NCI-H1417 treated with DMSO at 0.1 percent for 48 hours (cell line): ENCODE results near the gene INTS11.

Experiments
- DNase-seq: peaks from one replicate; lab custom pipeline; 2025; lab: John Stamatoyannopoulos, UW

INTS11 gene

GRCh38 chr1:1312450-1313314, 11.8 kb downstream of the INTS11 start:
- DNase-seq, result no peak

- no peak for DNase-seq
Measured at GRCh38 chr1:1311107-1312104, 13.1 kb downstream of the INTS11 start.

DNA sequence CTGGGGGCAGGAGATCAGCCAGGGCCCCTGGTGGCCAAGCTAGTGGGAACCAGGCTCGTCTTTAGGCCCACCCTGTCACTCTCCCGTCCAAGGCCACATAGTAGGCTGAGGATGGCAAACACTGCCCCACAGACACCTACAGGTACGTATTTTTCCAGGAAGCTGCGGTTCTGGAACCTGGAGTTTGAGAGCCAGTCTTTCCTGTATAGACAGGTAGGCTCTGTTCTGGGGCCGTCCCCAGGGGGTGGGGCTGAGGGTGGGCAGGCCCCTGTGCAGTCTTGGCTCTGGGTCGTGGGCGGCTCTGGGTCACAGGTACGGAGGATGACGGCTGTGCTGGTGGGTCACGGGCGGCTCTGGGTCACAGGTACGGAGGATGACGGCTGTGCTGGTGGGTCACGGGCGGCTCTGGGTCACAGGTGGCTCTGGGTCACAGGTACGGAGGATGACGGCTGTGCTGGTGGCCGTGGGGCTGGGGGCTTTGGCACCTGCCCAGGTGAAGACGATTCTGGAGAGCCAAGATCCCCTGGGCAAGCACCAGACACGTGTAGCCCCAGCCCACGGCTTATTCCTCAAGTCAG, 13.9 kb downstream of the INTS11 start:
- DNase-seq, result no peak

- no peak for DNase-seq
Measured at GRCh38 chr1:1310109-1310385, 14.4 kb downstream of the INTS11 start.

DNA sequence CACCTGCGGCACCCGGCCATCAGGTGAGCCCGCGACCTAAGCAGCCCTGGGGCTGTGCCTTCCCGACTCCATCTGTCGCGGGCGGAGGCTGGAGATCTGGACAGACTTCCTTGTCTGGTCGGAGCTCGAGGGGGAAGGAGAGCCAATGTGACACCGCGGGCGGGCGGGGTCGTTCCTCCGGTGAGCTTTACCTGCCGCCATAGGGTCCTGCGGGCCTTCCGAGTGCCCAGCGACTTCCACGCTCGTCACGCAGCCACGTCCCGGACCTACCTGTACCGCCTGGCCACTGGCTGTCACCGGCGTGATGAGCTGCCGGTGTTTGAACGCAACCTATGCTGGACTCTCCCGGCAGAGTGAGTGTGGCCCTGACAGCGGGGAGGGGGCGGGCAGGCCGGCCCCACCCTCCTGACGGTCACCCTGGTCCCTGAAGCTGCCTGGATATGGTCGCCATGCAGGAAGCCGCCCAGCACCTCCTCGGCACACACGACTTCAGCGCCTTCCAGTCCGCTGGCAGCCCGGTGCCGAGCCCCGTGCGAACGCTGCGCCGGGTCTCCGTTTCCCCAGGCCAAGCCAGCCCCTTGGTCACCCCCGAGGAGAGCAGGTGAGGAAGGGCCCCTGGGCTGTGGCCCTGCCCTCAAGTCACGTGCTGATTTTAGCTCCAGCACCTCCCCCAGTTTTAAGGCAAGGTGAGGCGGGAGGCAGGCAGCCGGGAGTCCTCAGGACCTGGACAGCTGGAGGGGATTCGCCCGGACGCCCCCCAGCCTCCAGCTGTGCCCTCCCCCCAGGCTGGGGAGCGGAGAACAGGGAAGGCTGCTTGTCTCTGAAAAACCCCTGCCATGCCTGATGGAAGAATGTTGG, 15.0 kb downstream of the INTS11 start:
- no peak for DNase-seq

GRCh38 chr1:1308756-1309250, 15.7 kb downstream of the INTS11 start:
- no peak for DNase-seq

GRCh38 chr1:1307923-1308755, 16.3 kb downstream of the INTS11 start, which contains the start of the genes ACAP3 and PUSL1:
Gene ACAP3 (minus strand): TSS chr1:1307930. CDS start chr1:1307815, 115 bp downstream.
Gene PUSL1 (plus strand): TSS chr1:1308597. CDS start chr1:1308644, 47 bp downstream.
- DNase-seq, result peak; percentile 27

GRCh38 chr1:1307261-1307922, 17.1 kb downstream of the INTS11 start:
- DNase-seq, result no peak

GRCh38 chr1:1306661-1307260, 17.7 kb downstream of the INTS11 start:
- DNase-seq, result no peak

DNA sequence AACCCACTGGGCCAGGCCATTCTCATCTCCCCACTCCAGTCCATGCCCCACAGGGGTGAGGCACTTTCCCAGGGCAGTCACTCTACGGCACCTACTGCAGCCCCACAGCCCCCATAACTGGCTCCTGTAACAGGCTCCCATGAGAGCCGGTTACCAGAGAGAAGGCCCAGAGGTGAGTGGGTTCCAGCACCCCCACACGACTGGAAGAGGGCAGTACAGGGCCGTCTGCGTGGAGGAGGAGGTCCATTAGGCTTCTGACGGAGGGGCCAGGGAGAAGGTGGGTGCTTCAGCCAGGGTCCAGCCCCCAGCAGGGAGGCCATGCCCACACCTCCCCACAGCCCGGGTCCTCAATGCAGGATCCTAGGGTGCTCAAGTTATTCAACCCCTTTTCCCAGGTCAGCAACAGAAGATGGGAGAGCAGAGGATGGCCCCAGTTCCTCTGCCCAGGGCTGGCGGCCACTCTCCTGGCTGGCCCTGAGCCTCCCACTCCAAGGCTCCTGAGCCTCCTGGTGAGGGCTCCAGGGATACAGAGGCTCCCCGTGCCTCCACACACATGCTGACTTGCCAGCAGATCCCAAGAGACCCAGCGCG, 18.3 kb downstream of the INTS11 start:
- no peak for DNase-seq

DNA sequence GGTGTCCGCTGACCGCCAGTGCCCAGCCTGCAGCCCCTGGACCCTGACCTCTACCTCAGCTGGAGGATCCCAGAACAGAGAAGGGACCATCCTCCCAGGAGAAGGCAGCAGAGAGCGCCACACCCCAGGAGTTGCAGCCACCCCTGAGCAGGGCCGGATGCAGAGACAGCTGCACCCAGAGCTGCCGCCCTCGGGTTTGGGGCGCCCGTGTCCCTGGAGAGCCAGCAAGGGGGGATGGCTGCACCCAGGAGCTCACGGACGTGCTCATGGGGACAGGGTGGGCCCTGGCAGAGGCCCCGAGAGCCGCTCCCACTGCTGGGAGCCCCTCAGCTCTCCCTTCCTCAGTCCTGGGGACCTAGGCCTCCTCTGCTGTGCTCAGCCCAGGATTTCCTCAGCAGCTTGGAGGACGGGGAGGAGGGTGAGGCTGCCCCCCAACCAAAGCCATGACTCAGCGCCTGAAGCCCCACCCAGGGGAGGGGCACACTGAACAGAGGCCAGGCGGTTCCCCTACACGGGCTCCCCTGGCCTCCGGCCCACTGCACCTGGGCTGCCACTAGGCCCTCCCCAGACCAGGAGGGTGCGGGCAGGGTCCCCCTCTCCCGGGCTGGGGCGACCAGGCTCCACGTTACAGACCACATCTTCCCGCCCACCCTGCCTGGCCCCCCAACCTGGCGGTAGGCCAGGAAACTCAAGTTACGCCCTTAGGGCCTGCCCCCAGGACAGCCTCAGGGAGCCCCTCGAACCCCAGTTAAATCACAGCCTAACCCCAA, 19.0 kb downstream of the INTS11 start:
- DNase-seq, result no peak

GRCh38 chr1:1304331-1305299, 19.8 kb downstream of the INTS11 start:
- no peak for DNase-seq

DNA sequence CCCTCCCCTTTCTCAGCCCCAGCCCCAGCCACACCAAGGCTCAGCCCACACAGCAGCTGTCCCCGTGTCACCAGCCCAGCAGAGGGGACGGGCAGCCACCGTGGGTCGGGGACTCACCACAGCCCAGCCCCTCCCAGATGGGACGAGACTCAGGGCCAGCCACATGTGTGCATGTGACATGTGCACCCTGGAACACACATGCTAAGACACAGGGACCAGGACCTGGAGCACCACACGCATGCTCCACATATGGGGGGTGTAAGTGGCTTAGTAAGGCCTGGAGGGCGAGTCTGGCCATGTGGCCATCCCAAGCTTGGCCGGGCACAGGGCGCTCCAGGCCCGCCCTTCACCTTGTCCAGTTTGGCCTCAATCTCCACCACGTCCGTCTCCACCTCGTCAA, 20.7 kb downstream of the INTS11 start:
- DNase-seq, result no peak

DNA sequence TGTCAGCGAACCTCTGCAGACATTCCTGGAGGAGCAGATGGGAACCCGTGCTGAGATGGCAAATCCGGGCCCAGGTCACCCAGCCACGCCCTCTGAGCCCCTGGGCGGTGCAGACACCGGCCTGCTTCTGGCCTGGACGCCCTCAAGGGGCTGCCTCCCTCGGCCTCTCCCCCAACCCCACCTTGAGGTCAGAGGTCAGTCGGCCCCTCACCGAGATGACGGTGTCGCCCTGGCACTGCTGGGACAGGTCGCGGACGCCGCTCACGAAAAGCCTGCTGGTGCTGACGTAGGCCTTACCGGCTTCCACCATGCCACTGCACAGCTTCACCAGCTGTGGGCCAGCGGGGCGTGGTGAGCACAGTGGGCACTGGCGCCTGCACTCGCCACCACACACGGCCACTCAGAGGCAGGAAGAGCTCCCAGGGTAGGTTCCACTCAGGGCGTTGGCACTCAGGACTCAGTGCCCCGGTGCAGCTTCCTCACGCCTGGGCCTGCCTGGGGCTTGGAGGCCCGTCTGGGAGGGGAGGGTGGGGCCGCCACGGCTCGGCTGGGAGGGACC, 21.4 kb downstream of the INTS11 start:
- no peak for DNase-seq

DNA sequence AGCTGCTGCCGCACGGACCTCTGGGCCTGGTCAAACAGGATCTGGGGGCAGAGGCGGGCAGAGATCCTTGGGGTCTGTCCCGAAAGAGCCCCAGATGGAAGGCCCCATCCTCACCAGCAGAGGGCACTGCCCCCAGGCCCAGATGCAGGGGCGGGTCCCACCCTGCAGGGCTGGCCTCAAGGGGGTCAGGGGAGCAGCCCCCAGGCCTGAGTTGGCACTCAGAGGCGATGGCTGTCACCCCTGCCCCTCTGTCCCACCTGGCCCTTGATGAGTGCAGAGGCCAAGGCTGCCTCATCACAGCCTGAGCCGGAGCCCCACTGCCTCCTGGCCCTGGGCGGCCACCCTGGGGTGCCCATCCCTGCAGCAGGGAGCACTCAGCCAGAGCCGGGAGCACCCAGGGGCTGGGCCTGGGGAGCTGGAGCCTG, 22.4 kb downstream of the INTS11 start:
- DNase-seq, result no peak

DNA sequence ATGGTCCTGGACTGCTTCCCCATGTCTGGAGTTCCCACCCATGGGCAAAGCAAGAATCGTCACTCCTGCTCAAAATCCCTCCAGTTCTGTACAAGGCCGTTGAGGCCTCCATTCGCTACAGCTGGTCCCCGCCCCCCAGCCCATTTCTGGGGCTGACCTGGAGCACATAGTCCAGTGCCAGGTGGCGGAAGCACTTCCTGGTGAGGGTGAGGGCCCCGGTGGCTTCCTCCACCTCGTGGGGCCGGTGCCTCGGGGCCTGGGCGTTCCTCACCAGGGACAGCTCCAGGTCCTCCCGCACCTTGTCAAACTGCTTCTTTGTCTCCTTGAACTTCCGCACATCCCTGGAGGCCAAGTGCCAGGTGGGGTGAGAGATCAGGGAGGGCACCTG, 24.1 kb downstream of the INTS11 start:
- DNase-seq, result no peak
